ENCODE data around the gene TMTC3. TPM values are rescaled to one million over a fixed set of nuclear protein-coding genes. Genes with fewer than 3 reads are reported as not detected.

Gene TMTC3
- total and polyA plus RNA-seq, 2 of the 4 experiments (the other 2 are of a cell fraction) = 3.7 to 44.3 TPM

DNA sequence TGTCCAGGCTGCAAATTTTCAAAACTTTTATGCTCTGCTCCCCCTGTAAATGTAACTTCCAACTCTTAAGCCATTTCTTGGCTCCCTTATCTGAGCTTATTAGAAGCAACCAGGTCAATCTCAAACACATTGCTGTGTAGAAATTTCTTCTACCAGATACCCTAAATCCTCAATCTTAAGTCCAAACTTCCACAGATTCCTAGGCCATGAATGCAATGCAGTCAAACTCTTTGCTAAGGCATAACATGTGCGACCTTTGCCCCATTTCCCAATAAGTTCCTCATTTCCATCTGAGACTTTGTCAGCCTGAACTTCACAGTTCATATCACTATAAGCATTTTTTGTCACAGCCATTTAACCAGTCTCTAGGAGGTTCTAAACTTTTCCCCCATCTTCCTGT lies 64.5 kb downstream of the TMTC3 start:
- dilution Hi-C loops (cut with HindIII; ENCODE audit: low sequenced_read_pairs, unreplicated experiment) (no loop called here), in situ Hi-C loops (cut with MboI; ENCODE audit: low sequenced_read_pairs) (no loop called here), intact Hi-C loops (cut with micrococcal nuclease) (no loop called here)
- no peak overlapping the region for H2AK9ac ChIP-seq (replicated peaks; ENCODE audit: low read depth, low read length, poor library complexity)
- H3K56ac ChIP-seq (ENCODE audit: extremely low read depth, insufficient read depth, low read length) = no peak overlapping the region
- no peak overlapping the region for H2AFZ ChIP-seq (replicated peaks; ENCODE audit: low read length, poor library complexity)
- H3K4me2 ChIP-seq (ENCODE audit: low read depth, low read length) = no peak overlapping the region
- 0 out of 2 replicates have a peak overlapping the region, but pooled peaks have one; percentile 47 for H3K14ac ChIP-seq (replicated peaks; ENCODE audit: low read depth, low read length)
- H2BK20ac ChIP-seq (ENCODE audit: low read depth, low read length) = no peak overlapping the region; the same call in 1 of the 2 replicates
- H3K9me3 ChIP-seq (ENCODE audit: control insufficient read depth, insufficient read depth, low read length) = peaks cover 14% of the 10 kb centered on the region
- no peak overlapping the region for H4K5ac ChIP-seq (ENCODE audit: low read depth, low read length)
- WGBS, 2 experiments (ENCODE audit: extremely low coverage in 2 of 2, insufficient read length in 1 of 2) = no CpG with 5 or more reads among the region's 1 CpG
- H2AK5ac ChIP-seq (ENCODE audit: low read depth, low read length) = no peak overlapping the region
- no peak for TF ChIP-seq RFX5 (IDR thresholded peaks at IDR 0.05; ENCODE audit: low read depth, low read length)
- TF ChIP-seq MXI1 (IDR thresholded peaks at IDR 0.05; ENCODE audit: borderline replicate concordance, low read depth, low read length) = no peak
- TF ChIP-seq MAZ (IDR thresholded peaks at IDR 0.05; ENCODE audit: borderline replicate concordance, low read depth, low read length) = no peak
- TF ChIP-seq, protein P1, sequence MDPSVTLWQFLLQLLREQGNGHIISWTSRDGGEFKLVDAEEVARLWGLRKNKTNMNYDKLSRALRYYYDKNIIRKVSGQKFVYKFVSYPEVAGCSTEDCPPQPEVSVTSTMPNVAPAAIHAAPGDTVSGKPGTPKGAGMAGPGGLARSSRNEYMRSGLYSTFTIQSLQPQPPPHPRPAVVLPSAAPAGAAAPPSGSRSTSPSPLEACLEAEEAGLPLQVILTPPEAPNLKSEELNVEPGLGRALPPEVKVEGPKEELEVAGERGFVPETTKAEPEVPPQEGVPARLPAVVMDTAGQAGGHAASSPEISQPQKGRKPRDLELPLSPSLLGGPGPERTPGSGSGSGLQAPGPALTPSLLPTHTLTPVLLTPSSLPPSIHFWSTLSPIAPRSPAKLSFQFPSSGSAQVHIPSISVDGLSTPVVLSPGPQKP (IDR thresholded peaks at IDR 0.05; ENCODE audit: borderline replicate concordance, low read depth, low read length) = no peak
- TF ChIP-seq, protein P2, sequence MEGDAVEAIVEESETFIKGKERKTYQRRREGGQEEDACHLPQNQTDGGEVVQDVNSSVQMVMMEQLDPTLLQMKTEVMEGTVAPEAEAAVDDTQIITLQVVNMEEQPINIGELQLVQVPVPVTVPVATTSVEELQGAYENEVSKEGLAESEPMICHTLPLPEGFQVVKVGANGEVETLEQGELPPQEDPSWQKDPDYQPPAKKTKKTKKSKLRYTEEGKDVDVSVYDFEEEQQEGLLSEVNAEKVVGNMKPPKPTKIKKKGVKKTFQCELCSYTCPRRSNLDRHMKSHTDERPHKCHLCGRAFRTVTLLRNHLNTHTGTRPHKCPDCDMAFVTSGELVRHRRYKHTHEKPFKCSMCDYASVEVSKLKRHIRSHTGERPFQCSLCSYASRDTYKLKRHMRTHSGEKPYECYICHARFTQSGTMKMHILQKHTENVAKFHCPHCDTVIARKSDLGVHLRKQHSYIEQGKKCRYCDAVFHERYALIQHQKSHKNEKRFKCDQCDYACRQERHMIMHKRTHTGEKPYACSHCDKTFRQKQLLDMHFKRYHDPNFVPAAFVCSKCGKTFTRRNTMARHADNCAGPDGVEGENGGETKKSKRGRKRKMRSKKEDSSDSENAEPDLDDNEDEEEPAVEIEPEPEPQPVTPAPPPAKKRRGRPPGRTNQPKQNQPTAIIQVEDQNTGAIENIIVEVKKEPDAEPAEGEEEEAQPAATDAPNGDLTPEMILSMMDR (conservative IDR thresholded peaks at IDR 0.05; ENCODE audit: low read depth, low read length) = no peak
- TF ChIP-seq SMC3 (IDR thresholded peaks at IDR 0.05; ENCODE audit: low read depth, low read length) = no peak
- TF ChIP-seq MAFK (IDR thresholded peaks at IDR 0.05; ENCODE audit: low read depth, low read length) = no peak
- TF ChIP-seq POLR2A (IDR thresholded peaks at IDR 0.05; ENCODE audit: low read depth, low read length) = no peak
- TF ChIP-seq, protein P3, sequence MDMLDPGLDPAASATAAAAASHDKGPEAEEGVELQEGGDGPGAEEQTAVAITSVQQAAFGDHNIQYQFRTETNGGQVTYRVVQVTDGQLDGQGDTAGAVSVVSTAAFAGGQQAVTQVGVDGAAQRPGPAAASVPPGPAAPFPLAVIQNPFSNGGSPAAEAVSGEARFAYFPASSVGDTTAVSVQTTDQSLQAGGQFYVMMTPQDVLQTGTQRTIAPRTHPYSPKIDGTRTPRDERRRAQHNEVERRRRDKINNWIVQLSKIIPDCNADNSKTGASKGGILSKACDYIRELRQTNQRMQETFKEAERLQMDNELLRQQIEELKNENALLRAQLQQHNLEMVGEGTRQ (IDR thresholded peaks at IDR 0.05; ENCODE audit: low read depth, low read length) = no peak
- 0 out of 2 replicates have a peak, but pooled peaks have one; percentile 5 for TF ChIP-seq CEBPB (IDR thresholded peaks at IDR 0.05; ENCODE audit: low read depth, low read length)
- no peak for TF ChIP-seq CHD1 (IDR thresholded peaks at IDR 0.05; ENCODE audit: low read depth, low read length)
- TF ChIP-seq FOS (IDR thresholded peaks at IDR 0.05; ENCODE audit: low read depth, low read length) = no peak
- peak; percentile 64; the same call in 1 of the 2 replicates for TF ChIP-seq BHLHE40 (IDR thresholded peaks at IDR 0.05; ENCODE audit: low read depth, low read length)
- ATAC-seq (ENCODE audit: low read depth) (peak; percentile 56), DNase-seq (peak; percentile 68)
- H3K18ac ChIP-seq (ENCODE audit: low read depth, low read length) = peak overlapping the region; percentile 76; the same call in 1 of the 2 replicates
- H3K27ac ChIP-seq (ENCODE audit: insufficient read depth, low read length) = no peak overlapping the region
- POLR2A ChIA-PET (ENCODE audit: unreplicated experiment) = no interaction called here
- CTCF ChIA-PET = no interaction called here
- H3K9ac ChIP-seq (ENCODE audit: low read depth, low read length) = no peak overlapping the region
- no peak overlapping the region for H3K4ac ChIP-seq (ENCODE audit: low read depth, low read length)
- no peak overlapping the region for H4K8ac ChIP-seq (ENCODE audit: low read depth in 2 of 2, low read length in 2 of 2)
- peaks cover 14% of the 10 kb centered on the region for H3K4me1 ChIP-seq (ENCODE audit: control insufficient read depth, insufficient read depth, low read length)
- H4K20me1 ChIP-seq (ENCODE audit: insufficient read depth, low read length) = no peaks in the 10 kb centered on the region; the same call in 1 of the 2 replicates
- H3K9me1 ChIP-seq (ENCODE audit: insufficient read depth, low read length) = no peaks in the 10 kb centered on the region
- H3K23ac ChIP-seq (ENCODE audit: low read depth, low read length) = no peak overlapping the region
- H3K36me3 ChIP-seq (ENCODE audit: control insufficient read depth, insufficient read depth, low read length) = no peaks in the 10 kb centered on the region
- no TSS peak for BruUV-seq (replicated peaks)
- H2BK120ac ChIP-seq (ENCODE audit: low read depth, low read length) = no peak overlapping the region
- H2BK5ac ChIP-seq (ENCODE audit: low read depth, low read length, poor library complexity, severe bottlenecking) = peak overlapping the region; percentile 11
- no peak overlapping the region for H3K4me3 ChIP-seq (ENCODE audit: insufficient read depth, low read depth, low read length)
- H2BK15ac ChIP-seq (ENCODE audit: low read depth, low read length) = 0 out of 3 replicates have a peak overlapping the region, but pooled peaks have one; percentile 47
- no peaks in the 10 kb centered on the region for H3K27me3 ChIP-seq (ENCODE audit: control insufficient read depth, insufficient read depth, low read length)
- H3K79me1 ChIP-seq (ENCODE audit: low read depth in 1 of 2, low read length in 2 of 2) = no peaks in the 10 kb centered on the region
- no peak overlapping the region for H4K91ac ChIP-seq (ENCODE audit: insufficient read depth, low read depth, low read length)

Measured in IMR-90 (cell line).